Measurements from ENCODE around the gene COL15A1.

Gene COL15A1

GRCh38 chr9:98950262-98950661 is 6.6 kb downstream of the COL15A1 start:
- no peak for DNase-seq

GRCh38 chr9:98951967-98952366 is 8.3 kb downstream of the COL15A1 start:
- DNase-seq, result no peak

DNA sequence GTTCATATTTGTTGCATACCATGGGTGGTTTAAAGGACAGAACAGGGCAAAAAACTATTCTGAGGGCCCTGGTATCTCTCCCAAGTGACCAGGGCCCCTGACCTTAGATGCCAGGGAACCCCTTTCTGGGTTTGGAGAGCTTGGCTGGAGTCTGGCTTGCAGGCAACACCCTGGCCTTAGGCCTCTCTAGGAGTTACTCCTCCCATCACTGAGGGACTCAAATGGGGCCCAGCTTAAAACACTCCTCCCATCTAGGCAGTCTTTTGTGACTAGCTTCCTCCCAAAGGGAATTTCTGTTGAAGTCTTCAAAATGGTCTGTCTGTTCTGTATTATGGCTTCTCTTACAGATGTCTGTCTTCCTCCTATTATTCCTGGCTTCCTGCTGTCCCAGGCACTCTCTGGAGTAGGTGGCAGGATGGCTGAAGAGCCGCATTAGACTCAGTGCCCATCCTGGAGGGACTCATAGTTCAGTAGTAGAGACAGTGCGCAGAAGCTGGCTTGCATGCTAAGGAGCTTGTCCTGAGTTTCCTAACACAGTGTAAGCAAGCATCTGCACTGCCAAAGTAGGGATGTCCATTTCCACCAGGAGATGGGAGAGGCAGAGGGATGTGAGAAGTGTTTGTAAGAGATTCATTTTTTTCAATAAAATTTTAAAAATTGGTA is 10.0 kb downstream of the COL15A1 start:
- no peak for DNase-seq

DNA sequence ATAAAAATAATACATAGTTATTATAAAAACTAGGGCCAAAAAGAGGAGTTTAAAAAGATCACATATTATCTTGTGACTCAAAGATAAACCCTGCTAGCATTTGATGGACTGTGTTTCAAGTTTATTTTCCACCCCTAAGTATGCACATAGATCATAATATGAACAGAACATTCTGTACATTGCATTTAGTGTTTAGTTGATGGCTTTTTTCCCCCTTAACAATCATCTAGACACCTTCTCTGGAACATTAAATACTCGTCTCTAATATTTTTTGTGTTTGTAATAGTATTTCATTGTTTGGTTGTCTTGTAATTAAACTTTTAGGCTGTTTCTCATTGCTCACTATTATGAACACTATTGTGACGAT is 10.5 kb downstream of the COL15A1 start:
- no peak for DNase-seq

- DNase-seq, result no peak
Measured at GRCh38 chr9:98955259-98955658, 11.6 kb downstream of the COL15A1 start.

- DNase-seq, result no peak
Measured at GRCh38 chr9:98957826-98958225, 14.1 kb downstream of the COL15A1 start.

- DNase-seq, result no peak
Measured at GRCh38 chr9:98958271-98958984, 14.7 kb downstream of the COL15A1 start.

DNA sequence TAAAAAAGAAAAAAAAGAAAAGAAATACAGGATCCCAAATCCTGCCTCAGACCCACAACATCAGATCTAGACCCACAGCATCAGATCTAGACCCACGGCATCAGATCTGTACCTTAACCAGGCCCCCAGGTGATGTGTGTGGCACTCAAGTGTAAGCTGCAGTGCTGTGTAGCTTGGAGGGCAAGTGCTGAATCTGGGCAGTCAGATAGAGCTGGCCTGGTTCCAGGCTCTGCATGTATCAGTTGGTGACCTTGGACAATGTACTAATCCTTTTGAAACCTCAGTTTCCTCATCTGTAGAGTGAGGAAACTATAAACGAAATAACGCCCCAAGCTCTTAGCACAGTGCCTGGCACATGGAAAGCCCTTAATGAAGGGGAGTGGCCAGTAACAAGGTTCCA is 16.7 kb downstream of the COL15A1 start:
- DNase-seq, result no peak

DNA sequence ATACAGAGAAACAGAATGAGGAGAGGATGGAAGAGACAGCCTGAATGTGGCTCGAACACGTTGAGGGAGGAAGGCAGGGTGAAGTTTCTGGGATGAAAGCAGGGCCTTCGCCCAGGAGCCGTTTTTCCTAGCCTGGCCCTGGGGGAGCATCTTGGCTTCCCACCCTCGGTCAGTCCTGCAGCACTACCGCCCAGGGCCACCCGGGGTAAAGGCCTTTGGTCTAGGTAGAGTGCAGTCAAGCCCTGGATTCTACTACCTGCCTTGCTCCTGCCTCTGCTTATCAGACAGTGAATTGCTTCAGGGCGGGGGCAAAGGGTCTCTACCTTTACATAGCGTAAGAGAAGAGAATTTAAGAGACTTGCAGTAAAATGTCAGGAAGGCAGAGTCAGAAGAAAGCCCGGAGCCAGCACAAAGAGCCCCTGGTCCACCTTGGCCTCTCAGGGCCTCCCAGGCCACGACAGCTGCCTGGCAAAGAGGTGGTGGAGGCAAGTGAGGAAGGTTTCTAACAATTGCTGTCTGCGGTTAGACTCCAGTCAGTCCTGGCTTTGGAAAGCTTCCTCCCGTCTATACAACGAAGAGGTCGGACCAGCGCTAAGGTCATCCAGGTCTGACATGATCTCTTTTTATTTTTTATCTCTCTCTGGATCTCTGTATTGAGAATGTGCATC is 17.9 kb downstream of the COL15A1 start:
- DNase-seq, result no peak

- DNase-seq, result no peak
Measured at GRCh38 chr9:98962181-98962560, 18.5 kb downstream of the COL15A1 start.

GRCh38 chr9:98962861-98963260 is 19.2 kb downstream of the COL15A1 start:
- DNase-seq, result no peak

DNA sequence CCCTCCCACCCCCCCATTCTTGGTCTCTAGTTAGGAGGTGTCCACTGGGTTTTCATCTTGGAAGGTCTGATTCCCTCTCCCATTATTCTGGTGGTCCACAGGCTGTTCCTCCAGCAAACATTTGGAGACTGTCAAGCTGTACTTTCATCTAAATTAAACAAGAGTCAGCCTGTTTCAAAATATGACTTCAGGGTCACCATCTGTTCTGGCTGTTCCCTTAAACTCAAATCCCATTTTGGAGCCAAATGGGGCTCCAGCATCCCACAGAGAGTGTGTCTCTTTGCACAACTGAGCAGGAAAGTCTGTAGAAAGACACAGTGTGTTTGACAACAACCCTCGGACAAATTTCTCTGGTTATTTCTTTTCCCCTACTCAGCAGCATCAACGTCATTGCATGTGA is 20.5 kb downstream of the COL15A1 start:
- DNase-seq, result no peak

- DNase-seq, result no peak
Measured at GRCh38 chr9:98964911-98965336, 21.2 kb downstream of the COL15A1 start.

DNA sequence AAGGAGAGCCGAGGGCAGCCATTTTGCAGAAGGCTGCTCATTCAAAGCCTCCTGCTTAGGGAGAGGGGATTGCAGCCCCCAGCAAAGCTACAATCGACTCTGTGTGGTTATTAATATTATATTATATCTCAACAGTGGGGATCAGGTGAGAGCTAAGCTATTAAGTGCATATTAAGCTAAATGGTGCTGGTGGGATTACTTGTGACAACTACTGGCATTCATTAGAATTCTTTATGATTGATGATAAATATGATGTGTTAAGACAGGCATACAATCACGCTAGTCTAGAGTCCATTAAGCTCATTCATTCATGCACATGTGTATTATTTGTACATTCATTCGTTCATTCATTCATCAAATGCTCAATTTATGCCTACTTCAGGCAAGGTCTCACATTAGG is 23.0 kb downstream of the COL15A1 start:
- DNase-seq, result no peak

- DNase-seq, result no peak
Measured at GRCh38 chr9:98967257-98967656, 23.6 kb downstream of the COL15A1 start.

DNA sequence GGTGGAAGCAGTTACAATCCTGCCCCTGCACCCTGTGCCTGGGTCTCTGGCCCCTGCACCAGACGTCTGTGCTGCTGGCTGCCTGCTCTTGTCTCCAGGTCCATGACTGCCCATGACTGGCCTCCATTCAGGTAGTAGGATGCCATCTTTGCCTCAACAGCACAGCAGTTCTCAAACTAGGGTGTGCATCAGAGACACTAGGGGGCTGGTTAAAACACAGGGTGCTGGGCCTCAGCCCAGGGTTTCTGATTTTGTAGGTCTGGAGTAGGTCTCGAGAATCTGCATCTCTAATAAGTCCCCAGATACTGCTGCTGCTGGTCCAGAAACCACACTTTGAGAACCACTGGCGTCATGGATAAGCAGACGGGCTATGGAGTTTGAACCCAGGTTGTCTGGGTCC is 24.0 kb downstream of the COL15A1 start:
- DNase-seq, result no peak

DNA sequence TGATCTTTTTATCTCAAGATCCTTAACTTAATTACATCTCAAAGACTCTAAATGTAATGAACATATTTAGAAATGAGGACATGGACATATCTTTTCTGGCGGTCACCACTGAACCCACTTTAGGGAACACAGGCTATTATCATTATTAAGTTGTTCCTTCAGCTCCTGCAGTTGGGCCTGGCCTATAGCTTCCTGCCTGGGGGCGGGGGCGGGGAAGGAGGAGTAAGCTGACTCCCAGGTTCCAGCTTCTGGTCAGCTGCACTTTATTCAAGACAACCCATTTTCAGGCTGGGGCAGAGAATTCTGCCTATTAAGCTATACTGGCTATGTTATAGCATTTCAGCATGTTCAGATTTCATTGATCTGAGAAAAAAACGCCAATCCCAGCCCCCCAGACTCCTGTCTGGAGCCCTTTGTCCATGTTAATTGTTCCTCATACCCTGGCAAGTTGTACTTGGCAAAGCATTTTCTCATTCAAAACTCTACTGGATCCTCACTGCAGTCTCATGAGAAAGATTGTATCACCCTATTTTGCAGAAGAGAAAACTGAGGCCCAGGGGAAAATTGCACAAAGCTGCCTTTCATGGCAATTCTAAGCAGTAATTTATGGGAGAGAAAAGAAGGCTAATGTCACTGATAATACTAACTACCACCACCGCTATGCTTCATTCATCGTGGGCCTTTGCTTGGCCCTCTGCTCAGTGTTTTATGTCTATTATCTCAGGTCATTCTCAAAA is 25.1 kb downstream of the COL15A1 start:
- no peak for DNase-seq

DNA sequence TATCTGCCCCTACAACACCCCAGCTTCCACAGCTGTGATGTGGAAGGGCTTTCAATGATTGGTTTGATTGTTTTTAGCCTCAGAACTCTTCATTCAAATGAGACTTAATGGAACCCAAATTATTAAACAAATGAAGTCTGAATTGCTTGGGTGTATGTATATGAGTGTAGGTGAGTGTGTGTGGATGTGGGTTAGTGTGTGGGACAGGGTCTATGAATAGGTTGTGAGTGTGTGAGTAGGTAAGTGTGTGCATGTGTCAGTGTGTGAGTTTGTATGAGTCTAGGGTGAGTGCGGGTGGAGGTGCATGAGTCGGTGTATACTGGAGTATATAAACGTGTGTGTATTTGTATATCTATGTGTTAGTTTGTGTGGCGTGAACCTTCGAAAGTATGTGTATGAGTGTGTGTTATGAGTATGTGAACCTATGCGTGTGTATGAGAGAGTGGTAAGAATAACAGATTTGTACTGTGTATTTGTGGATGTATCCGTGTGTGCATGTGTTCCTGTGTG is 26.9 kb downstream of the COL15A1 start:
- no peak for DNase-seq

DNA sequence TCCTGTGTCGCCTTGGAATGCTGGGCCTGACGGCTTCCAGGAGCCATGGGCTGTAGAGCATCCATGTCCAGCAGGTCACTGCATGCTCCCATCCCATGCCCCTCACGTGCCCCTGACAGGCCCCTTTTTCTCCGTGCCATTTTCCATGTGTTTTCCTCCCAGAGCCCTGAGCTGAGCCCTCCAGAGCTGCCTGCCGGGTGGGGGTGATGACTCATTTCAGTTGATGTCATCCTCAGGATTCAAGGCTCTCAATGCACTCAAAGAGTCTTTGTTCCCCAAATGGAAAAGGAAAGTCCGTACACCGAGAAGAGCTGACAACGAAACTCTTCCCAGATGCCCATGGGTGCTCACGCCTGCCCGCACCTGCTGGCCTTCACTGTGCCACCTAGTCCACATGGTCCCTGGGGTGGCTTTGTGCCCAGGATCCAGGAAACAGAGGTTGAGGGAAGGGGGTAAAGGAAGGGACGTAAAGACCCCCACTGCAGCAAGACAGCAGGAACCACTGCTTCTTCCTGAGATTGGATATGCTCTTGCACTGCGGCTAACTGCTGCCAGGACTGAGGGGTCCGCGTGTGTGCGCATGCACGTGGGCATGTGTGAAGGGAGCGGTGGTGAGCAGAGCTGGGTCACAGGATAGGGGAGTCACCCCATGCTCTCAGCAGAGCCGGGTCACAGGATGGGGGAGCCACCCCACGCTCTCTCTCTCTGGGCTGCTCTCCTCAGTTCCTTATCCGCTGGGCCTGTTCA is 27.6 kb downstream of the COL15A1 start:
- no peak for DNase-seq

DNA sequence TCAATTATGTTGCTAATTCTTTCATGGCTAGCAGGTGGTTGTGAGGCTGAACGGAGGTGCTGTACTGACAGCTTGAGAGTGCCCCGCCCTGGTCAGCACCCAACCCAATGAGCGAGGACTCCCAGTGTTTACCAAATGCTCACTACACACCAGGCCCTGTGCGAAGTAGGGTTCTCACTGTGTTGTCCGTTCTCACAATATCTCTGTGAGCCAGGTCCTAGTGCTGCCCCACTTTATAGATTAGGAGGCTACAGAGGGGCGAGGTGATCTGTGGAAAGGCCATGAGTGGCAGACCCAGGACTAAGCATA is 28.2 kb downstream of the COL15A1 start:
- no peak for DNase-seq

DNA sequence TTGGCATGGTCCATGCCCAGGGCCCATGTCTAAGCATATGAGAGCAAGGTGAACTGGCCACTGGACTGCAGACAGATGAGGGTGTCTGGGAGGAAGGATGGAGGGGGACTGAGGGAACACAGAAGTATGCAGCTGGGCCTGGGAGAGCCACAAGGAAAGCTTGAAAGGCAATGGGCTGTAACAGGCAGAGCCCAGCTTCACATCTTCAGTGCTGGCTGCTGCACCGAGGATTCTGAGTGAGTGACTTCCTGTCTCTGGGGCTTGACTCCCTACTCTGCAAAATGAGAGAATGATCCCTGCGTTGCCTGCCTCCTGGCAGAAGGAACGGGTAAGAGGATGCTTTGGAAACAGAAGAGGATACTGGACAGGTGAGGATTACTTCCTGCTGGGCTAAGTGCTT is 29.0 kb downstream of the COL15A1 start:
- DNase-seq, result no peak

- DNase-seq, result no peak
Measured at GRCh38 chr9:98973171-98973570, 29.5 kb downstream of the COL15A1 start.

DNA sequence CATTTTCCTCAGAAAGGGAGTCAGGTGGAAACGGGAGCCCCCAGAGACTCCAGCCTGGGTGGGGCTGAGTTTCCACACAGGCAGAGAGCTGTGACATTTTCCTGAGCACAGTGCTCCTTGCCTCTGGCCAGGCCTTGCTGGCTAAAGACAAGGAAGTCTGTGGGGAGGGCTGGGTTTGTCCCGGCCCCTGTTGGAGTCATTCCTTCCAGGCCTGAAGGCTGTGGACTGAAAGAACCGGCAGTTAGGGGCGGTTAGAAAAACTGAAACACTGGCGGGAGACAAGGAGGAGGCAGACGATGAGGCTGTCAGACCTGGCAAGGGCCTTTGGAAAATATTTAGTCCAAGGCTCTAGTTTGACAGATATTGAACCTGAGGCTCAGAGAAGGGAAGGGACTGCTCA is 29.9 kb downstream of the COL15A1 start:
- no peak for DNase-seq

All from cortex of kidney (tissue), 1 donor.